ENCODE results near the gene TNXB.
"Not testable (repeated sequence)": the region's sequence is repeated elsewhere in the genome, so short reads cannot be mapped to it uniquely, and the experiment has no call there.

Gene TNXB

GRCh38 chr6:32082935-32083334 lies 26.2 kb downstream of the TNXB start:
- DNase-seq: no peak

GRCh38 chr6:32082478-32082877 lies 26.7 kb downstream of the TNXB start:
- no peak for DNase-seq

- DNase-seq: no peak
Measured at GRCh38 chr6:32081168-32081990, 27.8 kb downstream of the TNXB start.

GRCh38 chr6:32079566-32080290 lies 29.4 kb downstream of the TNXB start:
- no peak for DNase-seq

- DNase-seq: no peak
Measured at GRCh38 chr6:32076321-32076809, 32.8 kb downstream of the TNXB start.

GRCh38 chr6:32075781-32076180 lies 33.4 kb downstream of the TNXB start:
- no peak for DNase-seq

- no peak for DNase-seq
Measured at GRCh38 chr6:32074996-32075532, 34.1 kb downstream of the TNXB start.

- DNase-seq: no peak
Measured at GRCh38 chr6:32073613-32074012, 35.5 kb downstream of the TNXB start.

- no peak for DNase-seq
Measured at GRCh38 chr6:32073101-32073500, 36.0 kb downstream of the TNXB start.

- no peak for DNase-seq
Measured at GRCh38 chr6:32070814-32071543, 38.2 kb downstream of the TNXB start.

GRCh38 chr6:32069878-32070515 lies 39.1 kb downstream of the TNXB start:
- no peak for DNase-seq

- DNase-seq: no peak
Measured at GRCh38 chr6:32069460-32069859, 39.7 kb downstream of the TNXB start.

GRCh38 chr6:32068867-32069266 lies 40.3 kb downstream of the TNXB start:
- no peak for DNase-seq

- not testable (repeated sequence) for DNase-seq
Measured at GRCh38 chr6:32068315-32068714, 40.8 kb downstream of the TNXB start.

- not testable (repeated sequence) for DNase-seq
Measured at GRCh38 chr6:32067521-32067920, 41.6 kb downstream of the TNXB start.

- DNase-seq: no peak
Measured at GRCh38 chr6:32064706-32065105, 44.4 kb downstream of the TNXB start.

GRCh38 chr6:32060966-32061655 lies 48.0 kb downstream of the TNXB start:
- DNase-seq: no peak

GRCh38 chr6:32058511-32058963 lies 50.6 kb downstream of the TNXB start:
- no peak for DNase-seq

GRCh38 chr6:32057966-32058365 lies 51.2 kb downstream of the TNXB start:
- DNase-seq: no peak

GRCh38 chr6:32056254-32056653 lies 52.9 kb downstream of the TNXB start:
- no peak for DNase-seq

- not testable (repeated sequence) for DNase-seq
Measured at GRCh38 chr6:32055756-32056155, 53.4 kb downstream of the TNXB start.

GRCh38 chr6:32053314-32053713 lies 55.8 kb downstream of the TNXB start:
- DNase-seq: not testable (repeated sequence)
